Esophagus squamous epithelium (tissue), 5 donors: ENCODE data around the gene ADARB2. TPM values are rescaled to one million over a fixed set of nuclear protein-coding genes. Genes with fewer than 3 reads are reported as not detected.

ENCODE experiments used
- DNase-seq: peaks from one replicate; lab custom pipeline; 2025; lab: John Stamatoyannopoulos, UW
- H3K27ac ChIP-seq, 4 donors: fragments of 200-600 bp; sonication (generic); one replicate each; pipeline ENCODE4 v1.5.1; 2016 to 2019; ENCODE audit warnings: mild to moderate bottlenecking in 1 of 4
- H3K27me3 ChIP-seq, 4 donors: fragments of 200-600 bp; sonication (generic); 1 replicate in 3 of 4; 2 replicates in 1 of 4; pipeline versions ENCODE4 v1.5.1 to v1.6.0; 2017 to 2021; ENCODE audit warnings: antibody characterized with exemption in 1 of 4
- H3K36me3 ChIP-seq, 3 donors: fragments of 200-600 bp; sonication (generic); one replicate each; pipeline ENCODE4 v1.5.1; 2016 to 2019
- H3K4me1 ChIP-seq, 3 donors: fragments of 200-600 bp; sonication (generic); one replicate each; pipeline ENCODE4 v1.5.1; 2017 to 2019
- H3K4me3 ChIP-seq, 4 donors: fragments of 200-600 bp; sonication (generic); 1 replicate in 3 of 4; 2 replicates in 1 of 4; pipeline ENCODE4 v1.5.1; 2016 to 2019; ENCODE audit warnings: mild to moderate bottlenecking in 2 of 4, moderate library complexity in 1 of 4
- H3K9me3 ChIP-seq, 3 donors: fragments of 200-600 bp; sonication (generic); one replicate each; pipeline ENCODE4 v1.5.1; 2016 to 2019
- POLR2A ChIP-seq, 4 donors: fragments of 450-650 bp; IDR thresholded peaks; one replicate each; pipeline ENCODE4 v1.6.1; 2017; ENCODE audit warnings: antibody characterized with exemption in 4 of 4, mild to moderate bottlenecking in 4 of 4, moderate library complexity in 3 of 4
- WGBS, 2 donors: methylation state at CpG; one replicate each; pipeline ENCODE4 v1.1.5; 2018; 5-methylcytosine and 5-hydroxymethylcytosine counted together
- intact Hi-C: fragments of 100-400 bp; cut with DNase I; formaldehyde crosslinking; loops from one replicate; pipeline ENCODE4 v1.15.0; 2022
- total RNA-seq, 4 donors: library from RNA; depleted of rRNA; stranded (reverse); fragments of >200 nt; gene quantifications; one replicate each; pipeline ENCODE4 v1.1.0, GENCODE V29; 2016
- TF ChIP-seq, protein P1 (sequence below), 6 experiments: fragments of 450-650 bp in 4 of 6; fragments of 200-600 bp in 2 of 6; sonication (generic) in 2 of 6; IDR thresholded peaks; one replicate each; pipeline ENCODE4 v1.5.1; 2016 to 2019; ENCODE audit warnings: antibody characterized with exemption in 6 of 6, mild to moderate bottlenecking in 4 of 6, moderate library complexity in 4 of 6
- donor health status: DM: yes; HTN: yes; CAD: no.

The ADARB2 gene
- total RNA-seq, 4 donors from 2014 or later = 0.21 to 3.5 (median 1.5) TPM

GRCh38 chr10:1214071-1214675 is 523.2 kb downstream of the ADARB2 start:
- no peak for DNase-seq

DNA sequence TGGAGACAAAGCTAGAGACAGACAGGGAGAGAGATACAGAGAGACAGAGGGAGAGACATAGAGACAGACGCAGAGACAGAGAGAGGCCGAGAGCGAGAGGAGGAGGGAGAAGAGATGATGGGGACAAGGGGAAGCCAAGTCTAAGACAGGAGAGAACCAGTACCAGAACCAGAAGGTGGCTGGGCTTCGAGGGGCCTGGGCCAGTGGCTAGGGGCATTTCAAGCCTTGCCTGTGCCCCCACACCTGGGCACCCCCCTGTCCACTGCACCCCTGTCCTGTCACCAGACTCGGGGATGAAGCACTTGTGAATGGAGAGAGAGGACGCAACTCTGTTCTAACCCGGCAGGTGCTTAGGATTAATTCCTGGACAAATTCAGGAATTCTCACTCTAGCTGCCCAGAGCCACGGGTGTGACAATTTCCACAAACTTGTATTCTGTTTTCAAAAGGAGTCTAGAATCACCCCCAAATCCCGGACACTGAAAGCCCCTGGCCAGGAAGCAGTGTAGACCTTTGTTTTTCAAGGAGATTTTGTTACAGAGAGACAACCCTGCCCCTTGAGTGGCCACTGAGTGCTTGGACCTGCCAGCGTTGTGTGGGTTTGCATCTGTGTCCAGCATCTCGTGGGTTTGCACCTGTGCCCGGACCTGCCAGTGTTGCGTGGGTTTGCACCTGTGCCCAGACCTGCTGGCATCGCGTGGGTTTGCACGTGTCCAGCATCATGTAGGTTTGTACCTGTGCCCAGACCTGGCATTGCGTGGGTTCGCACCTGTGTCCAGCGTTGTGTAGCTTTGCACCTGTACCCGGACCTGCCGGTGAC is 523.9 kb downstream of the ADARB2 start:
- DNase-seq = no peak
- Histone ChIP-seq H3K4me1 (no peaks in the 10 kb centered on the region), H3K9me3 (no peaks in the 10 kb centered on the region), H3K27ac (no peak overlapping the region), H3K27me3 (no peaks in the 10 kb centered on the region), H3K36me3 (no peaks in the 10 kb centered on the region), H3K4me3 (no peak overlapping the region)
- 72 to 74% methylated on average over 9 to 19 of the region's 21 CpGs for WGBS, 2 donors
- intact Hi-C loops = no loop called here
- TF ChIP-seq POLR2A (IDR thresholded peaks at IDR 0.05) = no peak

More at GRCh38 chr10:1214071-1214675, 523.2 kb downstream of the ADARB2 start:
- H3K4me3 ChIP-seq = no peak overlapping the region
- no peaks in the 10 kb centered on the region for H3K4me1 ChIP-seq
- 87 to 97% methylated on average over 17 to 25 of the region's 28 CpGs for WGBS, 2 donors
- H3K27me3 ChIP-seq = no peaks in the 10 kb centered on the region
- no peak overlapping the region for H3K27ac ChIP-seq
- TF ChIP-seq POLR2A (IDR thresholded peaks at IDR 0.05) = no peak
- TF ChIP-seq, protein P1, sequence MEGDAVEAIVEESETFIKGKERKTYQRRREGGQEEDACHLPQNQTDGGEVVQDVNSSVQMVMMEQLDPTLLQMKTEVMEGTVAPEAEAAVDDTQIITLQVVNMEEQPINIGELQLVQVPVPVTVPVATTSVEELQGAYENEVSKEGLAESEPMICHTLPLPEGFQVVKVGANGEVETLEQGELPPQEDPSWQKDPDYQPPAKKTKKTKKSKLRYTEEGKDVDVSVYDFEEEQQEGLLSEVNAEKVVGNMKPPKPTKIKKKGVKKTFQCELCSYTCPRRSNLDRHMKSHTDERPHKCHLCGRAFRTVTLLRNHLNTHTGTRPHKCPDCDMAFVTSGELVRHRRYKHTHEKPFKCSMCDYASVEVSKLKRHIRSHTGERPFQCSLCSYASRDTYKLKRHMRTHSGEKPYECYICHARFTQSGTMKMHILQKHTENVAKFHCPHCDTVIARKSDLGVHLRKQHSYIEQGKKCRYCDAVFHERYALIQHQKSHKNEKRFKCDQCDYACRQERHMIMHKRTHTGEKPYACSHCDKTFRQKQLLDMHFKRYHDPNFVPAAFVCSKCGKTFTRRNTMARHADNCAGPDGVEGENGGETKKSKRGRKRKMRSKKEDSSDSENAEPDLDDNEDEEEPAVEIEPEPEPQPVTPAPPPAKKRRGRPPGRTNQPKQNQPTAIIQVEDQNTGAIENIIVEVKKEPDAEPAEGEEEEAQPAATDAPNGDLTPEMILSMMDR (IDR thresholded peaks at IDR 0.05) = no peak
- no peaks in the 10 kb centered on the region for H3K9me3 ChIP-seq
- H3K36me3 ChIP-seq = no peaks in the 10 kb centered on the region
- intact Hi-C loops = no loop called here

DNA sequence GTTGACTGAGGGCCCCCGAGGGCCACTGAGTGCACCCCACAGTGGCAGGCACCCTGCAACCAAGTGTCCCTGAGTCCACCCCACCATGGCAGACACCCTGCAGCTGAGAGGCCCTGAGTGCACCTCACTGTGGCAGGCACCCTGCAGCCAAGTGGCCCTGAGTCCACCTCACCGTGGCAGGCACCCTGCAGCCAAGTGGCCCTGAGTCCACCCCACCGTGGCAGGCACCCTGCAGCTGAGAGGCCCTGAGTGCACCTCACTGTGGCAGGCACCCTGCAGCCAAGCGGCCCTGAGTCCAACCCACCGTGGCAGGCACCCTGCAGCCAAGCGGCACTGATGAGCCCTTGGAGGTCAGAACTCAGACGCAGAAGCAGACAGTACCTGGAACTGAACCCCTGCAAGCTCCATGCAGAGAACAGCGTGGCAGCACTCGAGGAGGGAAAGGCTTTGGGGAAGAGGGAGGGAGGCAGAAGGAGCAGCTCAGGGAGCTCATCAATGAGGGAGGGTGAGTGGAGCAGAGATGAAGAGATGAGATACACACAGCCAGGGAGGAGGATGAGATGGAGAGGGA is 524.7 kb downstream of the ADARB2 start:
- Histone ChIP-seq H3K27ac (no peak overlapping the region), H3K4me3 (no peak overlapping the region), H3K9me3 (no peaks in the 10 kb centered on the region), H3K36me3 (no peaks in the 10 kb centered on the region), H3K4me1 (no peaks in the 10 kb centered on the region), H3K27me3 (no peaks in the 10 kb centered on the region)
- intact Hi-C loops = no loop called here
- 48 to 67% methylated on average over 1 to 3 of the region's 9 CpGs for WGBS, 2 donors
- TF ChIP-seq, protein P1 (IDR thresholded peaks at IDR 0.05) = no peak
- TF ChIP-seq POLR2A (IDR thresholded peaks at IDR 0.05) = no peak
- no peak for DNase-seq

DNA sequence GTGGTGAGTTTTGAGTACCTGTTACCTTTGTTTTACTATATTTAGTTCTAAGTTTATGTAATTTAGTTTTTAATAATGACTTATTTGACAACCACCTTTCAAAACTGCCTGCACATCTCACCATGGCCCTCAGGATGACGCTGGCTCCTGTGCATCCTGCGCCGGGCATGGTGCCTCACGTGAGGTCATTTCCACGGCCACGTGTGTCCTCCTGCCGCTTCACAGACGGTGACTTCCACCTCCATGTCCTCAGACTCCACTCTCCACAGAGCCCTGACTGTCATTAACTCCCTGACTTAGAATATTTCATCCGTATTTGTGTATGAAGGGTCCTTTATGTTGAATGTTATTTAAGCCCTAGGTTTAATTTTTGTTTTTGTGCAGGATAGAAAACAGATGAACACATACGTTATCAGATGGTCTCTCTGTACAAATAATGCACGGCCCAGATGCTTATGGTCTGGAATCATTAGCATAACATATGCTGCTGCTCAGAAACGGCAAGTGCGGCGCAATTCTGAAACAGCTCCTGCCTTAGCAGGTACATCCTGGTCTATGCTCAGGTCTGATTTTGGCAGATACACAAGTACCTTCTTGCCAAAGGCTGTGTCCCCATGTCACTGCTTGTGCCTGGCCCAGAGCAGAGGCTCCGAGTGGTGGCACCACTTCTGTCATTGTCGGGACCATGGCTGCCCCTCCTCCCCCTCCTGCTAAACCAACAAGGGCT is 525.3 kb downstream of the ADARB2 start:
- no peak for TF ChIP-seq POLR2A (IDR thresholded peaks at IDR 0.05)
- TF ChIP-seq, protein P1 (IDR thresholded peaks at IDR 0.05) = no peak
- WGBS, 2 donors = 66 to 71% methylated on average over 13 to 15 of the region's 16 CpGs
- intact Hi-C loops = no loop called here
- DNase-seq = no peak
- no peak overlapping the region for H3K4me3 ChIP-seq
- H3K4me1 ChIP-seq = no peaks in the 10 kb centered on the region
- H3K27me3 ChIP-seq = no peaks in the 10 kb centered on the region
- H3K27ac ChIP-seq = no peak overlapping the region
- H3K9me3 ChIP-seq = no peaks in the 10 kb centered on the region
- H3K36me3 ChIP-seq = no peaks in the 10 kb centered on the region

- Histone ChIP-seq H3K27ac (no peak overlapping the region), H3K4me1 (no peaks in the 10 kb centered on the region), H3K36me3 (no peaks in the 10 kb centered on the region), H3K9me3 (no peaks in the 10 kb centered on the region), H3K4me3 (no peak overlapping the region), H3K27me3 (no peaks in the 10 kb centered on the region)
- 70 to 74% methylated on average over 3 to 12 of the region's 14 CpGs for WGBS, 2 donors
- DNase-seq = no peak
- no peak for TF ChIP-seq POLR2A (IDR thresholded peaks at IDR 0.05)
- TF ChIP-seq, protein P1 (IDR thresholded peaks at IDR 0.05) = no peak
- intact Hi-C loops = no loop called here
Observed at GRCh38 chr10:1210667-1211066, 526.7 kb downstream of the ADARB2 start.
